NCI-H1694 (cell line): ENCODE results near the gene CPT1C.

ENCODE experiments used
- DNase-seq: peaks from one replicate; lab custom pipeline; 2025; lab: John Stamatoyannopoulos, UW

CPT1C gene

GRCh38 chr19:49681830-49682229 is 9.1 kb upstream of the CPT1C start:
- DNase-seq = no peak

GRCh38 chr19:49682274-49682673 is 8.6 kb upstream of the CPT1C start:
- no peak for DNase-seq

- no peak for DNase-seq
Measured at GRCh38 chr19:49683814-49684250, 7.1 kb upstream of the CPT1C start.

- no peak for DNase-seq
Measured at GRCh38 chr19:49684251-49684982, 6.5 kb upstream of the CPT1C start.

GRCh38 chr19:49684983-49685553 is 5.8 kb upstream of the CPT1C start:
- DNase-seq = no peak

GRCh38 chr19:49685845-49686332 is 5.0 kb upstream of the CPT1C start:
- DNase-seq = no peak

- DNase-seq = no peak
Measured at GRCh38 chr19:49686503-49687088, 4.3 kb upstream of the CPT1C start.

GRCh38 chr19:49687150-49687549 is 3.8 kb upstream of the CPT1C start:
- DNase-seq = no peak

GRCh38 chr19:49687566-49688316 is 3.2 kb upstream of the CPT1C start:
- DNase-seq = no peak

GRCh38 chr19:49688531-49689132 is 2.3 kb upstream of the CPT1C start:
- DNase-seq = no peak

- peak; percentile 41 for DNase-seq
Measured at GRCh38 chr19:49689133-49690078, 1.5 kb upstream of the CPT1C start, which contains the start of gene ADM5. Gene ADM5, plus strand, starts transcription at chr19:49689594. Its CDS starts 244 bp downstream, at chr19:49689838.

GRCh38 chr19:49690079-49690655 is 749 bp upstream of the CPT1C start:
- no peak for DNase-seq

- peak; percentile 73 for DNase-seq
Measured at GRCh38 chr19:49691243-49692146, 579 bp downstream of the CPT1C start.

GRCh38 chr19:49692147-49692506 is 1.2 kb downstream of the CPT1C start:
- no peak for DNase-seq

GRCh38 chr19:49696115-49696514 is 5.2 kb downstream of the CPT1C start:
- no peak for DNase-seq

GRCh38 chr19:49696865-49697264 is 5.9 kb downstream of the CPT1C start:
- DNase-seq = no peak

- no peak for DNase-seq
Measured at GRCh38 chr19:49699364-49699763, 8.4 kb downstream of the CPT1C start.

GRCh38 chr19:49700563-49700962 is 9.6 kb downstream of the CPT1C start:
- DNase-seq = no peak

- no peak for DNase-seq
Measured at GRCh38 chr19:49701271-49701786, 10.4 kb downstream of the CPT1C start.
